GM21381 (cell line): Measurements from ENCODE around the gene IRX2.

Experiments used
- ATAC-seq: cut with Tn5 transposase; IDR thresholded peaks from one replicate; pipeline ENCODE4 v1.9.1; 2021; ENCODE audit warnings: mild to moderate bottlenecking, moderate library complexity; ENCODE audit not compliant: unreplicated experiment

Gene IRX2

DNA sequence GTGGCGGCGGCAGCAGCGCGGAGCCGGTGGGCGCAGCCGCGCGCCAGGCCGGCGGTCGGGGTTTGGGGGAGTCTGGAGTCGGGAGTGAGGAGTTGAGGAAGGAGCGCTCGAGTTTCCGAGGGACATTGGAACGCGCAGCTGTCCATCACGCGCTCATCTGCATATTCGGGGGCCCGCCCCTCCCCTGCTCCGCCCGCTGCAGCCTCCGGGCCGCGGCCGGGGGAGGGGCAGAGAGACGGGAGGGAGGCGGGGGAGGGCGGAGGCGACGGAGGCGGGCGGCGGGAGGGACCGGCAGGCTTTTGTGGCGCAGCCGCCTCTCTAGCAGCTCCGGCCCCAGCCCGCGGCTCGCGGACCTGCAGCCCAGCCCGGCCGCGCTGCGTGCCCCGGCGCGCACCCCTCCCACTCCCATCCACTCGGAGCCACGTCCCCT is at the start of gene IRX2:
Gene IRX2, minus strand, starts transcription at position 86 of the 430 bp plus-strand sequence. CDS start 264 bp downstream, outside the sequence.
- ATAC-seq, result no peak

DNA sequence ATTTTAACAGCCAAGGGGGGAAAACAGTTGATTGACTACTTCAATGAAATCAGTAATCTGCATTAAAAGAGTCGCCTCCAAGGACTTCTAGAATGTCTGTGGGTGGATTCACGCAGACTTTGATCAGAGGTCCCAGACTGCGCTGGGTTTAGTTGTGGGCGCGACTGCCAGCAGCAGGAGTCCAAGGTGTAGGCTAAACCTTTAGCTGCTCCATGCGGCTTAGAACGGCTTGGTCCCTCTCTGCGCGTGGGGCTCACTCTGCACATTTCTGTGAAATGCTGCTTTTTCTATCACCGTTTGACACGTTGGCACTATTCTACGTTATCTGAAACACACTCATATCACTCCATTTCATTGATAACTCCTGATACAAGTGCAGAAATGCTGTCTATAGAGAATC is 48.6 kb upstream of the IRX2 start:
- ATAC-seq, result no peak

DNA sequence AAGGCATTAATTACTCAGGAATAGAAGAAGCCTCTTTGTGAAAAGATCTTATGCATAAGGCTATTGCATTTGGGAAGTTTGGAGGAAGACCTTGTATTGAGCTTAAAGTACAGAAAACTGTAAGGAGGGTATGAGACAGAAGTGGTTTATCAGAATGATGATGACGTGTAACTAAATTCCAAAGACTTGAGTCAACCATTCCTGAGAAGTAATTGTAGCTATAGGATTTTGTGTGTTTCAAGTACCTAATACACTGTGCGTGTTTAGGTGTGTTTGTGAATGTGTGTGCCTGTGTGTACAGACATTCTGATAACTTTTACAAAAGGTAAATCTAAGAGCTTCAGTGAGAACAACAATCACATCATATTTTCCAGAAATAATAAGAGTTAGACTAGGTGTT is 46.5 kb upstream of the IRX2 start:
- ATAC-seq, result no peak

DNA sequence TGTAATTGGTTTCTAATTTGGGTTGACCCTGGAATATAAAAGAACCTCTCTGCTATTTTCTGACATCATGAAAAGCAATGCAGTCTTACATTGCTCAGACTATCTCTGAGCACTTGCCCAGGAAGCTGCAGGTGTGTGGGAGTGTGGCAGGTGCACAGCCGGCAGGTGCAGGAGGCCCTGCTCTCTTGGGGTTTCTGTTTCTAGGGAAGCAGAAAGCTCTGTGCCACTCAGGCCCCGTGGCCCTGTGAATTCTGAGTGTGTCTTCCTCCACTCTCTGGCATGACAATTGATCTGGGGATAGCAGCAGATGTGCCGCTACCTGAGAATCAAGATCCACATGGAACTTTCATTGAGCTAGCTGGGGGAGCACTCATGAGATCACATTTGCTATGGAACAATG is 45.7 kb upstream of the IRX2 start:
- ATAC-seq, result no peak

DNA sequence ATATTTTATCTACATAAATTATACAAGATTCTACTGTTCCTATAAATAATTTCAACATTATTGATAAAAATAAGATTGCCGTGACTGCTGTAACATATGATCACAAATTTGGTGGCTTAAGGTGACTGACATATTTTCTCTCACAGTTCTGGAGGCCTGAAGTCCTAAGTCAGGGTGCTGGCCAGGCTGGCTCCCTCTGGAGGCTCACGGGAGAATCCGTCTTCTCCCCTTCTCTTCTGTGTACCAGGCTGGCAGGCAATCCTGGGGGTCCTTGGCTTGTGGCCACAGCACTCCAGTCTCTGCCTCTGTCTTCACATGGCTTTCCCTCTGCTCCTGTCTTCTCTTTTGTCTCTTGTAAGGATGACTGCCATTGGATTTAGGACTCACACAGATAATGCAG is 31.7 kb upstream of the IRX2 start:
- ATAC-seq, result no peak

DNA sequence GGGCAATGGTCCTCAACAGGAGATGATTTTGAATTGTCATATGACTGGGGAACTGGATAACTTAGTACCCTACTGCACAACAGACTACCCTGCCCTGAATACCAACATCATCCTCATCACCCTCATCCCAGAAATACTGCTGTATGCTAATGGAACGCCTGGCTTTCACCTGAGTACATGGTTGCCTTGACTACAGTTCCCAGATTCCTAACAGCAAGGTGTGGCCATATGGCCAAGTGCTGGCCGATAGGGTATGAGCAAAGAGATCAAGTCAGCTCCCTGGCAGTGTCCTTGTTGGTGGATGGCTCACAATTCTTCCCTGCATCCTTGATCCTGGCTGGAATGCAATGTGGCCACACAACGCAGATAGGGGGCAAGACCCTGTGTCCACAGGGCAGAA is 31.2 kb upstream of the IRX2 start:
- no peak for ATAC-seq

DNA sequence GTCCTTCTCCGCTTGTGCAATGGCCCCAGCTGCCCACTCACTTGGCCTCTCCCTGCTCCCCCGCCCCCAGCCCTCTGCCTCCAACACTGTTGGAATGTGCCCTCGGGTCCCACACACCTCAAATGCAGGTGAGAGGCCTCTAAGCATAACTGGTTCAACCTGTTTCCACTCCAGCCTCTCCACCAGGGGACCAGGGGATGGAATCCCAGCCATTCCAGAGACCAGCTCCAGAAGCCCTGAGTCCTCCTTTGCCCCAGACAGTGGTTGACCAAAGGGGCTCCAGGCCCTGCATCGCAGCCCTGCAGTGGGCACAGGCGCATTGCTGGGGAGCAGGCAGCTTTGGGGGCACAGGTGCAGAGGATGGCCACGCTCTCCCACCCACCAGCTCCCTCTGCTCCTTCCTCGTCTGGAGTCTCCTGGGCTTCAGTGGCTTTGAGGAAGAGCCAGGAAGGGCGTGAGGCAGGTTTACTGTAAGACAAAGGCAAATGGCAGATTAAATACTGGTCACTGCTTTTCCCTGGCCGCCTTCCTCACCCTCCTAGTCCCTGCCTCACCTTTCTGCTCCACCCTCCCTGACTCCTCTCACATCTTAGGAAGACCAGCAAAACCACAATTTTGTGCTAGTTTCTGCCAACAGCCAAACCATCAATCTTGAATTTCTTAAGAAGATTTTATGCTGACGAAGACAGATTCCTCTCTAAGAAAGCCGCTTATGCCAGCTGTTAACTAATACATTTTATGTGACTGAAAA is 29.1 kb upstream of the IRX2 start:
- ATAC-seq, result no peak

DNA sequence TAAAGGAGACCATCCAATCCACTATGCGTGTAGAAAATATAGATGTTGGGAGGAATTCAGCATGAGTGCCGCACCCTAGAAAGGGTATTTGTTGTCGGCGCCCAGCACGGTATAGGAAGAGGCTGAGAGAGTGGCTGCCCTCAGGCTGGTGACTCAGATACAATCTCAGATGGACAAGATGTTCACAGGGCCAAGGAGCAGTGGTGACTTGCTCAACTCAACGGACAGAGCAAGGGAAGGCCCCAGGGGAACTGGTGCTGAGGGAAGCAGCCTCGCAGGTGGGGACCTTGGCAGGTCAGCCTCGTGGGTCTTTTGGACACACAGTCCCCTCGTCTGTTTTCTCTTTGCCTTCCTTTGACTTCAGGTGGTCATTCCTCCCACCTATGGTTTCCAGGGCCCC is 28.0 kb upstream of the IRX2 start:
- ATAC-seq, result no peak

DNA sequence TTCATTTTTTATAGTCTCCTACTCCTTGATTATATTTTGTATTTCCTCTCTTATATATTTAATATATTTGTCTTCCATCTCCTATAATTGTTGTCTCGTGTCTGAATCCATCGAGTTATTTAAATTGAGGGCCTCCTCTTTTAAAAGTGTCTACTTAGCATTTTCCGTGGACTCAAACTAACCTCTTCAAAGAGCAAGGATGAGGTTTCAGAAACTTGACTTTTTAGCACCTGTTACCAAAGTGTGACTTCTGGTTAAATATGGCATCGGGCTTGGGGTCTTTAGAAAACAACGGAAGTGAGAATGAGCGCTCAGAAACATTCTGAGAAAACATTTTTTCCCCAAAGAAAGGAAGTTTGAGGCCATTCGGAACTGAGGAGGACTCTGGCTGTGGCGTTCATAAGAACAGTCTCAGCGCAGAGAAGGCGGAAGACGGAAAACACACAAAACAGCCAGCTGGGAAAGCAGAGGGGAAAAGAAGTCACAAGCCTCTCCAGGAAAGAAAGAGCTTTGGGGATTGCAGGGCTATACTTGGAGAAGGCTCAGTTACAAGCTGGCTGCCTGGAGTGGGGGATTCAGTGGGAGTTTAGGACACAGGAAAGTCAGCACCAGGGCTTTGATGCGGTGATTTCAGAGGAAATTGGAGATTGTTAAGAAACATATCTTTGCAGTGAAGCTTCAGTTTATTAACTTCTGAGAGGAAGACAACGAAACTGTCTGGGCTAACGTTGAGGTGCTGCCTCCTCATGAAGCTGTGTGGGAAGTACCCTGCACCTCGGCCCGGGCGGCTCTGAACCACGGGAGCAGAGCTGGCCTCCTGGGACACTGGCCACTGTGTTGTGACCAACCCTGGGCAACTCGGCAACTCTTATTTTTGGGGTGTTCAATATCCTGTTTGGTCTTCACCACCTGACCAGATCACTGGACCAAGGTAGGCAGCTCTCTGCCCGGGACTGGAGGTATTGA is 25.1 kb upstream of the IRX2 start:
- no peak for ATAC-seq

DNA sequence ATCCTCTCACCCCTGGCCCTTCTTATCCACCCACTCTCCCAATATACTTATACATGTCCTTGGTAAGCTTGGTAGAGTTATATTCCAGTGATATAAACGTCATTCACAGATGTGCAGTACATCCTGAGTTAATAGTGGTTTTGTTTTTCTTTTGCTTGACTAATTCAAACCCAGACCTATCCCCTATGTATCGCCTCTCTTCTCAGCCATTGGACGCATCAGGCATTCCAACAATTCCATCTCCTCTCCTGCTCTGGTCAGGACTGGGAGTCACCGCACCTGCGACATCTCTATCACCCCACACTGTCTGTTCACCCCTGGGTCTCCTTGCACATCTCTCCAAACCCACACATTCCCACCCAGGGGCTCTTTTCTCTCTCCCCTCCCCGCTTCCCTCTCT is 21.9 kb upstream of the IRX2 start:
- ATAC-seq, result no peak

DNA sequence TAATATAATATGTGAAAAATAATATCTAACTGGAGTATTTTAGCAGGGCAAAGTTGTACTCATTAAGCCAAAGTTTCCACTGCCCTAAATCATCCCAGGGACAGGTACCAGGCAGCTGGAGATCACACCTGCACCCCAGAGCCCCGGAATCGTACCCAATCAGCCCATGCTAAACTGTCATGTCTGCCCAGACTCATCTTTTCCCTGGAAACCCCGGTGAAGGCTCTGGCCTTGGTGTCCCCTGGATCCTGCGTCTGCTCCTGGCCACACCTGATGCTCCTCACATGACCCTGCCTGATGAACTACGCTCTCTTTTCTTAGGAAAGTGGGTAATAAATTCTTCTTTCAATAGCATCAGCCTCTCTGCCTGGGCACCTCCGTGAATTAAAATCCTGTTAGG is 15.6 kb upstream of the IRX2 start:
- ATAC-seq, result no peak

DNA sequence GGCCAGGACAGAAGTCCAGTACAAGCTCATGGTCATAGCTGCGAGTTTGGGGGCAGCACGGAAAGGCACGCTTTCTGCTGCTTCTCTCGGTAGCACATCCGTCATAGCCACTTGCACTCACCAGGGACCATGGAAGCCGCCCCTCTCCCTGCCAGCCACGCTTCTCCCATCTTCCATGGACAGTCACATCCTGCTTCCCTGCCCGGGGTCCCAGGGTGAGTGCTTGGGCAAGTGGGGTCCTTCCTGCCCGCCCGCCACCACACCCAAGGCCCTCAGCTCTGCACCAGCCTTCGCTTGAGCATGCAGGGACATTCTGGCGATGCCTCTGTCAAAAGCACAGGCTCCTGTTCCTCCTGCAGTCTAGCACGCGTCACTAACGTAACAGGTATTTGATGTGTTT is 13.1 kb upstream of the IRX2 start:
- ATAC-seq, result no peak

DNA sequence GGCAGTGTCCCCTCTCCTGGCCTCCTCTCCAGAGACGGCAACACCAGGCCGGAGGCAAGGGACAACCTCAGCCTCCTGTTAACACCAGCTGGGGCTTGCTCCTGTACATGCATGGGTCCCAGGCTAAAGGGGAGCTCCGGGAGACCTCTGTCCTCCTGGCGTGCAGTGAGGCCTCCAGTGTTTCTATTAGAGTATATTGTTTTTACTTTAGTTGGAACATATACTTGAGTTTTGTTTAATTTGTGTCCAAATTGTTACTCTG is 12.0 kb upstream of the IRX2 start:
- no peak for ATAC-seq

DNA sequence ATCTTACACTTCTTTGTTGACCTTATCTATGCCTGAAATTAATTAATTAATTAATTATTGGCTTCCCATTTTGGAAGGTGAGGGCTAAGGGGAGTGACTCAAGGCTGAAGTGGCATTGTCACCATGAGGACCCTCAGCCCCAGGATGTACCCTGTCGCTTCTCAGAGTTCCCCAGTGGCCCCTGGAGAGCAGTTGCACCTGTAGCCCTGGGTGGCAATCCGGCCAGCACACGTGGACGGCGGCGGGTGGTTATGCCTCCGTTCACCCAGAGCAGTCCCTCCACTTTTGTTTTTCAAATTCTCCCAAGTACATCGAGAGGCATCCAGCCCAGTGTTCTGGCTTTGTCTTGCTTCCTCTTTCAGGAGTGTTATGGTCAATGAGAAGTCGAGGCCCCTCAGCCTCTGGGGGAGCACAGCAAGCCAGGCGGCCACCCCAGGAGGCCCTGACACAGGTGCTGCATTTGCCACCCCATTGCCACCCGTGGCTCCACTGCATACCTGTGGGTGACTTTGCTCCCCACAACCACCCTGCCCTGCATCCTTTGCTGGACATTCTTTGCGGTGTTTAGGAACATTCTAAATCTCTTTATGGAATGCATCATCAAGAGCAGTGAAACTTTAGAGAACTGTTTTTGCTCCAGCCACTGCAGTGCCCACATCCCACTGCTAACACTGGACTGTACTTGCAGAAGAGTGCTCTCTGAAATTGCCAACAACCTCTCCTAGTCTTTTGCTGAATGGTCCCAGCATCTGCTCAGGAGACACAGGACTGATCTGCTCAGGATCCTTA is 11.5 kb upstream of the IRX2 start:
- no peak for ATAC-seq

DNA sequence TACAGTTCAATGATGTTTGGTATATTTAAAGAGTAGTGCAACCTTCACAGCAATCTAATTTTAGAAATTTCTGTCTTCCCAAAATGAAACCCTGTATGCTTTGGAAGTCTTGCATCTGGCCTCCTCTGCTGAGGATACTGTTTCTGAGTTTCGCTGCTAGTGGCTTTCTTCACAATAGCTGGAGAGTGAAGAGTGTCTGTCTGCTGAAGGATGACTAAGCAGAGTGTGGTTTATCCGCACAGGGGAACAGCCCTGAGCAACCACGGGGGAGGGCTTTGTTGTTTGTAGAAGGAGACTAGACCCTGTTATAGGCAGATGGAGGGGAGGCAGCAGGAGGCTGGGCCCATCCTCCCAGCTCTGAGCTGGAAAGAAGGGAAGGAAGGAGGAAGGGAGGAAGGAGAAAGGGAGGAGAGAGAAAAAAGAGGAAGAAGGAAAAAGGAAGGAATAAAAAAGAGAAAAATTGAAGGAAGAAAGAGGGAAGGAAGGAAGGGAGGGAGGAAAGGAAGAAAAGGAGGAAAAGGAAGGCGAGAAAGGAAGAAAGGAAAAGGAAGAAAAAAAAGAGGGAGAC is 10.5 kb upstream of the IRX2 start:
- ATAC-seq, result no peak

DNA sequence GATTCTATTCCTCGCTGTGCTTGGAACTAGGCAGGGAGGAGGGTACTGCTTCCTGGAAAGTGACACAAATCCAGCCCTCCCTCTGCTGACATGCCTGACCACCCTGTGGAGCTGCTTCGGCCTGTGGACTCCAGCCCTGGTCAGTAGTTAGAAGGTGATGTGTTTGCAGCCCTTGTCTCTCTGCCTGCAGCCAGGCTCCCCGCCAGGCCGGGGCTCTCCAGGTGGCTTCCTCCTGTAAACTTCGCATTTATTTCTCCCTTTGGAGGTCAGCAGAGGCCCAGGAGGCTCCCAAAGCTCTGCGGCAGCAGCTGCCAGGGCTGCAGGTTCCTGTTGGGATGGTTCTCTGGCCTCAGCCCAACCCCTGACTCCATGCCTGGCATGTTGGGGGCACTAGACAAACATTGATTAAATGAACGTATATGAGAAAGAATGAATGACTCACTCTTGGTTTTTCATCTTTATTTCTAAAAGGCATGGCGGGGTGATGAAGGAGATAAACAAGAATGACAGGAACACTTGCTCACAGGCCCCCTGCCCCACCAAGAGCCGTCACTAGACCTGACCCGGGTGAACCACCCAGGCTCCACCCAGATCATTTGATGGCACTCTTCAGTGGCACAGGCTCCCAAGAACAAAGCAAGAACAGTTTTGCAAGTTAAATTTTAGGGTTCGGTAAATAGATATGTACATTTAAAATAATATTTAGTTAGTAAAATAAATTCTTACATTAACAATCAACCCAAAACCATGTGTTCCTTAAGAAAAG is 8.4 kb upstream of the IRX2 start:
- no peak for ATAC-seq

DNA sequence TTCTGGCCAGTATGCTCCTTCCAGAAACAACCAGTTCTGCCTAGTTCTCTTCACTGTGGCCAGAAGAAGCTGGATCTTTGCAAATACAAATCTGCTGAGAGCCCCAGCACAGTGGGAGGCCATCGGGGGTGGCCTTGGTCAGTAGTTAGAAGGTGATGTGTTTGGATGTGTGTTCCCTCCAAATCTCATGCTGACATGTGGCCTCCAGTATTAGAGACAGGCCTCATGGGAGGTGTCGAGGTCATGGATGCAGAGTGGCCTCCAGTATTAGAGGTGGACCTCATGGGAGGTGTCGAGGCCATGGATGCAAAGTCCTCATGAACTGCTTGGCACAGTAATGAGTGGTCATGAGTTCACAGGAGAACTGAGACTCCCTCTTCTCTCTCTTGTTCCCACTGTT is 7.6 kb upstream of the IRX2 start:
- ATAC-seq, result no peak

DNA sequence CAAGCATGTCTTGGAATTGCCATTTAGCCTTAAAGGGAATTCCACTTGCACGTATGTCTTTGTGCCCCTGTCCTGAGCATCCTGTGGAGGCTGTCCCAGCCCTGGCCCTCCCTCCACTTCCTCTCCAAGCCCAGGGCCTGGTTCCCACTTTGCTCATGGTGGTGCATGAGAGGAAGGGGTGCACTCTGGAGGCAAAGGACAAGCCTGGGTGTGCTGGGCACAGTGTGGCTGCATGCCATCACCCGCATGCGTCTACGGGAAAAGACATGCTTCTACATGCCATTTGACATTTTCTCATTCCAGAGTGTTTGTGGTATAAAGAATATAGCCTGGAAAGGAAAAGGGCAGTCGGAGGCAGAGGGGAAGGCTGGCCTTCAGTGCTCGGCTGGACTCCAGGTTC is 7.2 kb upstream of the IRX2 start:
- no peak for ATAC-seq

DNA sequence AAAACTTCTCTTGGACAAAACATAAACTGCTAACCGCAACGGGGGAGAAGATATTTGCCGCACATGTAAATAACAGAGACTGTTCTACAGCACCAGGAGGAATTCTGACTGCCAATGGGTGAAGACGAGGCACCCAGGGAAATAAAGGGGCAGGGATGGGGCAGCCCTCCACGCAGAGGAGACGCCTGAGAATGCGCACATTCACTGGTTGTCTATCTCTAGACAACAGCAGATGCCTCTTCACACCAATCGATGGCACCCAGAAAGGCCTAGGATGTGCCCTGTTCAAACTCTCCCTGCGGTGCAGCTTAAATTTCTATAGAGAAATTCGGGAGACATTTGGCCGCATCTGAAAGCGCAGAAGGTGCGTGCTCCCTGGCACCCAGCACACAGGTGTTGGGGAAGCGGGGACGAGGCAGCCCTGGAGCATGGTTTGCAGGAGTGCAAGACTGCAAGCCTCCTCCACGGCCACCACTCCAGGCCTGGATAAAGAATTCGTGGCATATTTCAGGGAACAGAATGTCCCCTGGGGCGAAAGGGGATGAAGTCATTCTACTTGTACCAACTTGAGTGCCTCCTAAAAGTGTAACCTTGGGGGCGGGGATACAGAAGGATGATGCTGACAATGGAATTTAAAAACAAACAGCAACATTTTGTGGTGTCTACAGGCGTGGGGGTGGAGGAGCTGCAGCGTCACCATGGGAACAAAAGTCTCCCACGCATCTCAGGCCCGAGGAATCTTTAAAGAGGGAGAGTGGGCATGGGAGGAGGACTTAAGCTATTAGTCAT is 6.3 kb upstream of the IRX2 start:
- no peak for ATAC-seq
